ENCODE data around the gene LGALS12. TPM values are rescaled to one million over a fixed set of nuclear protein-coding genes. Genes with fewer than 3 reads are reported as not detected.
A peak's percentile ranks its signal among the peaks of the same experiment; 100 is the strongest.

LGALS12 gene
- polyA plus RNA-seq, 2 of the 4 experiments (the other 2 are of a cell fraction), result not detected

DNA sequence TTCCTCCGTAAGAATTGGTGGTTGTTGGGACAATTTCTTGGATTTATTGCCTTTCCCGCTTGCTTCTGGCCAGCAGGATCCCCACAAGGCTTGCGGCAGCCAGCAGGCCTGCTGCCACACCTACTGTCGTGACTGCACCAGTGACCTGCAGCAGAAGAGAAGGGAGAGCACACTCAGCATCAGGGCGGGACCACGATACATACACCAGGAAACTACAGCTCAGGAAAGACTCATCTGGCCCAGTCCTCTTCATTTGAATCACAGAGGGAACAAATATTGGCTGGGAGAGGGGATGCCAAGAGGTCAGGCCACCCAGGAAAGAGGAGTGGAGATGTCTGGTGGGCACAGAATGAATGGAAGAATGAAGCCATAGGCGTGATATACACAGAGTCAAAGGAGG, 47.0 kb downstream of the LGALS12 start:
- Histone ChIP-seq H3K4me1 (no peaks in the 10 kb centered on the region), H3K9me3 (no peaks in the 10 kb centered on the region), H3K4me3 (no peak overlapping the region), H3K27ac (no peak overlapping the region), H3K4me2 (no peak overlapping the region)
- DNase-seq (ENCODE audit: low read depth in 1 of 2, low spot score in 1 of 2), result peak in 1 of 2 experiments; percentile 29
- POLR2A ChIA-PET, result no interaction called here
- TF ChIP-seq ZNF302 (CRISPR knock-in tag; IDR thresholded peaks at IDR 0.05) (no peak), ZC3H11A (IDR thresholded peaks at IDR 0.05) (no peak), ESRRA (IDR thresholded peaks at IDR 0.05; ENCODE audit: borderline replicate concordance, low read length) (no peak), NFE2L2 (conservative IDR thresholded peaks at IDR 0.05; ENCODE audit: low read length) (no peak), CHD4 (IDR thresholded peaks at IDR 0.05; ENCODE audit: borderline replicate concordance) (no peak), EHMT2 (IDR thresholded peaks at IDR 0.05; ENCODE audit: low read depth) (no peak), CBX8 (IDR thresholded peaks at IDR 0.05) (no peak), EHF (CRISPR knock-in tag; IDR thresholded peaks at IDR 0.05) (no peak)
- TF ChIP-seq, protein P1, sequence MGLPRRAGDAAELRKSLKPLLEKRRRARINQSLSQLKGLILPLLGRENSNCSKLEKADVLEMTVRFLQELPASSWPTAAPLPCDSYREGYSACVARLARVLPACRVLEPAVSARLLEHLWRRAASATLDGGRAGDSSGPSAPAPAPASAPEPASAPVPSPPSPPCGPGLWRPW (IDR thresholded peaks at IDR 0.05), result no peak
- TF ChIP-seq, protein P2, sequence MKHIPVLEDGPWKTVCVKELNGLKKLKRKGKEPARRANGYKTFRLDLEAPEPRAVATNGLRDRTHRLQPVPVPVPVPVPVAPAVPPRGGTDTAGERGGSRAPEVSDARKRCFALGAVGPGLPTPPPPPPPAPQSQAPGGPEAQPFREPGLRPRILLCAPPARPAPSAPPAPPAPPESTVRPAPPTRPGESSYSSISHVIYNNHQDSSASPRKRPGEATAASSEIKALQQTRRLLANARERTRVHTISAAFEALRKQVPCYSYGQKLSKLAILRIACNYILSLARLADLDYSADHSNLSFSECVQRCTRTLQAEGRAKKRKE (CRISPR knock-in tag; IDR thresholded peaks at IDR 0.05; ENCODE audit: low read depth), result no peak
- TF ChIP-seq, protein P3, sequence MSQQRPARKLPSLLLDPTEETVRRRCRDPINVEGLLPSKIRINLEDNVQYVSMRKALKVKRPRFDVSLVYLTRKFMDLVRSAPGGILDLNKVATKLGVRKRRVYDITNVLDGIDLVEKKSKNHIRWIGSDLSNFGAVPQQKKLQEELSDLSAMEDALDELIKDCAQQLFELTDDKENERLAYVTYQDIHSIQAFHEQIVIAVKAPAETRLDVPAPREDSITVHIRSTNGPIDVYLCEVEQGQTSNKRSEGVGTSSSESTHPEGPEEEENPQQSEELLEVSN (IDR thresholded peaks at IDR 0.05; ENCODE audit: borderline replicate concordance, low read depth), result no peak
- FAIRE-seq, result no peak
- CTCF ChIA-PET, result no interaction called here
- 78% methylated on average over 7 of the region's 7 CpGs for WGBS (ENCODE audit: missing lambda C conversion rate)
- peak in 1 of 2 experiments; percentile 48; a peak in 2 of 6 replicates for ATAC-seq

DNA sequence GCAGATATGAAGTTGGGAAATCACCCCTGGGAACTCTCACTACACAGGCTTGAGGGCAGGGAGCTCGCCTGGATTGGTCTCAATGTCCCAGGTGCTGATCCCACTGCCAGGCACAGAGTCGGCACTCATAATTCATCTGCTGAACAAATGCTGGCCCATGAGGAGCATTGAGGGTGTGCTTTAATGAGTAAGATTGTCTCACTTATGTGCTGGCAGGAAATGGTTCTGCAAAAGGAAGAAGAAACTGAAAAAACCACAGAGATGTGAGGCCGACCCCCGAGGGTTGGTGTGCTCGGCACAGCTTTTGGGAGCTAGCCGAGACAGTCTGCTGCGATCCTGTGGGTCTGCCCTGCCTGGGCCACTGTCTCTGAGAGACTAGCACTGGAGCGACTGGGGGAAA, 47.9 kb downstream of the LGALS12 start:
- FAIRE-seq, result no peak
- ATAC-seq, result no peak
- POLR2A ChIA-PET, result no interaction called here
- H3K4me2 ChIP-seq, result no peak overlapping the region
- H3K9me3 ChIP-seq, result no peaks in the 10 kb centered on the region
- CTCF ChIA-PET, result no interaction called here
- no peak for TF ChIP-seq POLR2AphosphoS2 (conservative IDR thresholded peaks at IDR 0.05; ENCODE audit: low read length)
- TF ChIP-seq EHMT2 (IDR thresholded peaks at IDR 0.05; ENCODE audit: low read depth), result no peak
- TF ChIP-seq NPAS2 (CRISPR knock-in tag; IDR thresholded peaks at IDR 0.05; ENCODE audit: borderline replicate concordance), result no peak
- TF ChIP-seq HEYL (CRISPR knock-in tag; IDR thresholded peaks at IDR 0.05), result no peak
- TF ChIP-seq, protein P4, sequence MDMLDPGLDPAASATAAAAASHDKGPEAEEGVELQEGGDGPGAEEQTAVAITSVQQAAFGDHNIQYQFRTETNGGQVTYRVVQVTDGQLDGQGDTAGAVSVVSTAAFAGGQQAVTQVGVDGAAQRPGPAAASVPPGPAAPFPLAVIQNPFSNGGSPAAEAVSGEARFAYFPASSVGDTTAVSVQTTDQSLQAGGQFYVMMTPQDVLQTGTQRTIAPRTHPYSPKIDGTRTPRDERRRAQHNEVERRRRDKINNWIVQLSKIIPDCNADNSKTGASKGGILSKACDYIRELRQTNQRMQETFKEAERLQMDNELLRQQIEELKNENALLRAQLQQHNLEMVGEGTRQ (IDR thresholded peaks at IDR 0.05), result no peak
- DNase-seq (ENCODE audit: low read depth in 1 of 2, low spot score in 1 of 2), result no peak
- no peak overlapping the region for H3K4me3 ChIP-seq
- no peaks in the 10 kb centered on the region for H3K4me1 ChIP-seq
- H3K27ac ChIP-seq, result no peak overlapping the region
- 91% methylated on average over 7 of the region's 8 CpGs for WGBS (ENCODE audit: missing lambda C conversion rate)

DNA sequence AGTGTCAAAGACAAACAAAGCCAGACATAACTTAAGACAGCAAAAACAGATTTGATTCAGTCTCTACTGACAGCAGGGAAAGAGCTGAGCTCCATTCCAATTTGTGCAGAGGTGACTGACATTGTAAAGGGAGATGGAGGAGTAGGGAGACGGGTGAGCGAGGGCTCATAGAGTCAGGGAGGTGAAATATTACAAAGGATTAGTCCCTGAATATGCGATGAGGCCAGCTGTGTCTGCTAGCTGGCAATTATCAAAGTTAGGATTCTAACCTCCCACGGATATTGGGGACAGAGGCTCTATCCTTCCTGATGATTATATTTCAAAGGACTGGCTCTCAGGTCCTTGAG, 49.0 kb downstream of the LGALS12 start:
- CTCF ChIA-PET, result no interaction called here

DNA sequence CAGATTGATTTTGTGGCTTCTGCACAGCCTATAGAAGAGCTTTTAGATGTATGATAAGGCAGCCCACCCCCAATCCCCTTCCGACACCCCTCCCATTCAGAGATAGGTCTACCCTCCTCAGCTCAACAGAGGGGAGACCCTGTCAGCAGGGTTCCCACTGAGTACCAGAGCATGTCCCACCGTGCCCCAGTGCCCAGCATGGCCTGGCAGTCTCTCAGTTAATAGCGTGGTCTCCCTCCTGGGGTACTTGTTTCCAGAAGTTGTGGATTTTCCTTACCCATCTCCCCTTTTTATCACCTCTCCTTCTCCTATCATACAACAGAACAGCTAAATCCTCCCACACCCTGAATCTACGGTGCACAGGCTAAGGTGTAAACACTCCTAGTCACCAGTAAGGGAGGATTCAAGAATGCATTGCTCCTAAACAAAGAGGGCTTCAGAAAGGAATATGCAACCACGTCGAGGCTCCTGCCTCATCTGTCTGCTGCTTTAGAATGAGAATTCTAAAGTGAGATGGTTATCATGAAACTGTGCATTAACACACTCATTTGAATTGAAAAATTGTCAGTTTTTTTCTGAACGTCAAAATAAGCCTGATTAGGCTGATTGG, 50.6 kb downstream of the LGALS12 start:
- TF ChIP-seq EP300 (IDR thresholded peaks at IDR 0.05), result no peak
- TF ChIP-seq, protein P5, sequence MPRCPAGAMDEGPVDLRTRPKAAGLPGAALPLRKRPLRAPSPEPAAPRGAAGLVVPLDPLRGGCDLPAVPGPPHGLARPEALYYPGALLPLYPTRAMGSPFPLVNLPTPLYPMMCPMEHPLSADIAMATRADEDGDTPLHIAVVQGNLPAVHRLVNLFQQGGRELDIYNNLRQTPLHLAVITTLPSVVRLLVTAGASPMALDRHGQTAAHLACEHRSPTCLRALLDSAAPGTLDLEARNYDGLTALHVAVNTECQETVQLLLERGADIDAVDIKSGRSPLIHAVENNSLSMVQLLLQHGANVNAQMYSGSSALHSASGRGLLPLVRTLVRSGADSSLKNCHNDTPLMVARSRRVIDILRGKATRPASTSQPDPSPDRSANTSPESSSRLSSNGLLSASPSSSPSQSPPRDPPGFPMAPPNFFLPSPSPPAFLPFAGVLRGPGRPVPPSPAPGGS (IDR thresholded peaks at IDR 0.05), result no peak
- no peak for TF ChIP-seq ZC3H11A (IDR thresholded peaks at IDR 0.05)
- TF ChIP-seq KDM1A (IDR thresholded peaks at IDR 0.05; ENCODE audit: low read depth), result no peak
- TF ChIP-seq, protein P1 (IDR thresholded peaks at IDR 0.05), result no peak
- no peak for TF ChIP-seq EHMT2 (IDR thresholded peaks at IDR 0.05; ENCODE audit: low read depth)
- TF ChIP-seq TFCP2L1 (CRISPR knock-in tag; IDR thresholded peaks at IDR 0.05), result no peak
- no peak for TF ChIP-seq CHD4 (IDR thresholded peaks at IDR 0.05; ENCODE audit: borderline replicate concordance)
- TF ChIP-seq, protein P6, sequence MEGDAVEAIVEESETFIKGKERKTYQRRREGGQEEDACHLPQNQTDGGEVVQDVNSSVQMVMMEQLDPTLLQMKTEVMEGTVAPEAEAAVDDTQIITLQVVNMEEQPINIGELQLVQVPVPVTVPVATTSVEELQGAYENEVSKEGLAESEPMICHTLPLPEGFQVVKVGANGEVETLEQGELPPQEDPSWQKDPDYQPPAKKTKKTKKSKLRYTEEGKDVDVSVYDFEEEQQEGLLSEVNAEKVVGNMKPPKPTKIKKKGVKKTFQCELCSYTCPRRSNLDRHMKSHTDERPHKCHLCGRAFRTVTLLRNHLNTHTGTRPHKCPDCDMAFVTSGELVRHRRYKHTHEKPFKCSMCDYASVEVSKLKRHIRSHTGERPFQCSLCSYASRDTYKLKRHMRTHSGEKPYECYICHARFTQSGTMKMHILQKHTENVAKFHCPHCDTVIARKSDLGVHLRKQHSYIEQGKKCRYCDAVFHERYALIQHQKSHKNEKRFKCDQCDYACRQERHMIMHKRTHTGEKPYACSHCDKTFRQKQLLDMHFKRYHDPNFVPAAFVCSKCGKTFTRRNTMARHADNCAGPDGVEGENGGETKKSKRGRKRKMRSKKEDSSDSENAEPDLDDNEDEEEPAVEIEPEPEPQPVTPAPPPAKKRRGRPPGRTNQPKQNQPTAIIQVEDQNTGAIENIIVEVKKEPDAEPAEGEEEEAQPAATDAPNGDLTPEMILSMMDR (IDR thresholded peaks at IDR 0.05), result no peak
- TF ChIP-seq NFE2L2 (conservative IDR thresholded peaks at IDR 0.05; ENCODE audit: low read length), result no peak
- TF ChIP-seq FOXS1 (CRISPR knock-in tag; IDR thresholded peaks at IDR 0.05), result no peak
- Histone ChIP-seq H3K4me2 (no peak overlapping the region), H3K27ac (no peak overlapping the region), H3K4me1 (peaks cover 5% of the 10 kb centered on the region; the same call in 1 of the 3 replicates), H3K4me3 (no peak overlapping the region), H3K9me3 (no peaks in the 10 kb centered on the region)
- CTCF ChIA-PET, result no interaction called here
- 70% methylated on average over 7 of the region's 7 CpGs for WGBS (ENCODE audit: missing lambda C conversion rate)
- POLR2A ChIA-PET, result no interaction called here
- FAIRE-seq (no peak), ATAC-seq (no peak), DNase-seq (ENCODE audit: low read depth in 1 of 2, low spot score in 1 of 2) (no peak)

More for the DNA sequence above, 49.0 kb downstream of the LGALS12 start:
- POLR2A ChIA-PET, result no interaction called here
- DNase-seq (ENCODE audit: low read depth in 1 of 2, low spot score in 1 of 2), result no peak
- no peak for FAIRE-seq
- no peak for ATAC-seq
- Histone ChIP-seq H3K9me3 (no peaks in the 10 kb centered on the region), H3K4me1 (no peaks in the 10 kb centered on the region), H3K4me3 (no peak overlapping the region), H3K27ac (no peak overlapping the region), H3K4me2 (no peak overlapping the region)
- TF ChIP-seq POLR2A (IDR thresholded peaks at IDR 0.05; ENCODE audit: low read length), result no peak
- 78% methylated on average over 4 of the region's 4 CpGs for WGBS (ENCODE audit: missing lambda C conversion rate)
